HepG2 (cell line): ENCODE measurements around the gene USP20. TPM values are rescaled to one million over a fixed set of nuclear protein-coding genes. Genes with fewer than 3 reads are reported as not detected.
A peak's percentile ranks its signal among the peaks of the same experiment; 100 is the strongest.

Source experiments
- HMGXB4 ChIP-seq, 2 experiments: sonication (generic) in 1 of 2; formaldehyde crosslinking in 1 of 2; IDR thresholded peaks; 2 replicates each; pipeline versions ENCODE4 v1.4.0 to v1.6.1; 2018 to 2020; ENCODE audit warnings: missing genetic modification reagents in 2 of 2, borderline replicate concordance in 1 of 2, low read depth in 1 of 2, mild to moderate bottlenecking in 1 of 2, missing biosample characterization in 1 of 2
- MXD3 ChIP-seq: IDR thresholded peaks from 2 replicates; pipeline ENCODE4 v1.6.1; 2016; ENCODE audit warnings: mild to moderate bottlenecking, missing biosample characterization, missing genetic modification reagents
- MXD4 ChIP-seq: IDR thresholded peaks from 2 replicates; pipeline ENCODE4 v1.6.1; 2016; ENCODE audit warnings: mild to moderate bottlenecking, missing biosample characterization, missing genetic modification reagents
- RBM39 ChIP-seq: fragments of 200-400 bp; formaldehyde crosslinking; IDR thresholded peaks from one replicate; pipeline ENCODE4 v1.6.1; 2018; ENCODE audit warnings: antibody characterized with exemption, mild to moderate bottlenecking, low read depth, low read length; ENCODE audit not compliant: poor library complexity, severe bottlenecking
- SIX4 ChIP-seq: sonication (generic); formaldehyde crosslinking; IDR thresholded peaks from 2 replicates; pipeline ENCODE4 v1.4.0; 2020; ENCODE audit warnings: missing genetic modification reagents
- SMAD3 ChIP-seq: sonication (generic); formaldehyde crosslinking; IDR thresholded peaks from 2 replicates; pipeline ENCODE4 v1.4.0; 2020; ENCODE audit warnings: missing genetic modification reagents
- TBX2 ChIP-seq: sonication (generic); formaldehyde crosslinking; IDR thresholded peaks from 2 replicates; pipeline ENCODE4 v1.5.0; 2020; ENCODE audit warnings: missing genetic modification reagents, mild to moderate bottlenecking, borderline replicate concordance
- ZNF251 ChIP-seq: sonication (generic); formaldehyde crosslinking; IDR thresholded peaks from 2 replicates; pipeline ENCODE4 v1.9.0; 2021; ENCODE audit warnings: mild to moderate bottlenecking, missing genetic modification reagents
- ZNF3 ChIP-seq: IDR thresholded peaks from 2 replicates; pipeline ENCODE4 v1.7.0; 2017; ENCODE audit warnings: inconsistent platforms
- ZNF550 ChIP-seq: sonication (generic); formaldehyde crosslinking; IDR thresholded peaks from 2 replicates; pipeline ENCODE4 v1.4.0; 2020; ENCODE audit warnings: mild to moderate bottlenecking, missing genetic modification reagents, borderline replicate concordance
- polyA plus RNA-seq, 8 experiments: library from polyadenylated mRNA; depleted of rRNA in 3 of 8; stranded (reverse) in 7 of 8; unstranded in 1 of 8; fragments of >200 nt; fragmentation: Illumina TruSeq in 4 of 8; extraction: Trizol in 4 of 8; gene quantifications; 2 replicates each; pipeline versions ENCODE4 v1.2.1 to v1.2.3, GENCODE V29; 2011 to 2016; ENCODE audit warnings: low read depth in 4 of 8, missing spikeins in 1 of 8, mixed read lengths in 1 of 8; ENCODE audit not compliant: insufficient read depth in 1 of 8
- total RNA-seq, 5 experiments: library from RNA; depleted of rRNA; stranded (reverse); fragments of >200 nt; fragmentation: Illumina TruSeq; extraction: Trizol; gene quantifications; 2 replicates each; pipeline ENCODE4 v1.2.3, GENCODE V29; 2016; ENCODE audit warnings: low read depth in 1 of 5
- TF ChIP-seq, protein P1 (sequence below): sonication (generic); formaldehyde crosslinking; IDR thresholded peaks from 2 replicates; pipeline ENCODE4 v1.4.0; 2020; ENCODE audit warnings: missing genetic modification reagents
- TF ChIP-seq, protein P2 (sequence below): sonication (generic); formaldehyde crosslinking; IDR thresholded peaks from 2 replicates; pipeline ENCODE4 v1.4.0; 2020; ENCODE audit warnings: missing genetic modification reagents
- TF ChIP-seq, protein P3 (sequence below): sonication (generic); formaldehyde crosslinking; IDR thresholded peaks from one replicate; pipeline ENCODE4 v1.5.1; 2020; ENCODE audit warnings: mild to moderate bottlenecking, missing genetic modification reagents; ENCODE audit errors: not compliant biosample characterization

The USP20 gene
- total and polyA plus RNA-seq, 2 of the 13 experiments (the other 11 are each of a cell fraction or from before 2014, with no cell fraction given): 4.4 to 5.9 TPM

DNA sequence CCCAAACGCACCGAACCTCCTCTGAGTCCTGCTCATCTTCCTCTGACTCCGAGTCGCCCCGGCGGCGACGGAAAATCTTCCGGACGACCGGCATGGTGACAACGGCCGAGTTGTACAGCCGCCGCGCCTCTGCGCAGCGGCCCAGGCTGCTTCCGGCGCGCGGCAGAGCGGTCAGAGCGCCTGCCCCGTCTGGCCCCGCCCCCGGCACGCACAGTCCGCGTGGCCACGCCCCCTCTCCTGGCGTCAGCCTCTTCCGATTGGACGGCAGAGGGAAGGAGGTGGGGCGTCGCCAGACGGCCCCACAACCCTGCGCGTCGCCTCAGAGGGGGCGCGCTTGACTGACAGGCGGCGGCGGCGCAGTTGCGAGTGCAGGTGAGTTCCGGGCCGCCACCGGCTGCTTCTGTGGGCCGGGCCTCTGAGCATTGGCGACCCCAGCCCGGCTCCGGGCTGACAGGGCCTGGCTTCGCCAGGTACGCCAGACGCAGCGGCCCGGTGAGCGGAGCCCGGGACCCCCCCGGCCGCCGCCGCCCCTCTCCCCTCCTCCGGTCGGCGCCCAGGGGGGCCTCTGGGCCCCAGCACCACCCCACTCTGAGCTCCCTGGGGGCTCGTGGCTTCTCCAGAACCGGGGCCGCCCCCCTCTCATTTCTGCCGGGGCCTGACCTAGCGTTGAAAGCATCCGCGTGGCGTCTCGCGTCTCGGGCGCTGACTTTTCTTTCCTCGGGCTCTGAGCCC is at the start of gene USP20, which contains the start of gene C9orf78 (continued):
- TF ChIP-seq, protein P1, sequence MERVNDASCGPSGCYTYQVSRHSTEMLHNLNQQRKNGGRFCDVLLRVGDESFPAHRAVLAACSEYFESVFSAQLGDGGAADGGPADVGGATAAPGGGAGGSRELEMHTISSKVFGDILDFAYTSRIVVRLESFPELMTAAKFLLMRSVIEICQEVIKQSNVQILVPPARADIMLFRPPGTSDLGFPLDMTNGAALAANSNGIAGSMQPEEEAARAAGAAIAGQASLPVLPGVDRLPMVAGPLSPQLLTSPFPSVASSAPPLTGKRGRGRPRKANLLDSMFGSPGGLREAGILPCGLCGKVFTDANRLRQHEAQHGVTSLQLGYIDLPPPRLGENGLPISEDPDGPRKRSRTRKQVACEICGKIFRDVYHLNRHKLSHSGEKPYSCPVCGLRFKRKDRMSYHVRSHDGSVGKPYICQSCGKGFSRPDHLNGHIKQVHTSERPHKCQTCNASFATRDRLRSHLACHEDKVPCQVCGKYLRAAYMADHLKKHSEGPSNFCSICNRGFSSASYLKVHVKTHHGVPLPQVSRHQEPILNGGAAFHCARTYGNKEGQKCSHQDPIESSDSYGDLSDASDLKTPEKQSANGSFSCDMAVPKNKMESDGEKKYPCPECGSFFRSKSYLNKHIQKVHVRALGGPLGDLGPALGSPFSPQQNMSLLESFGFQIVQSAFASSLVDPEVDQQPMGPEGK (CRISPR knock-in tag): peak; percentile 58; the same call in 1 of the 2 replicates
- TF ChIP-seq MXD4 (CRISPR knock-in tag) (peak; percentile 78), TBX2 (no peak; the same call in 1 of the 2 replicates), ZNF251 (no peak), HMGXB4 (CRISPR knock-in tag; IDR thresholded peaks at IDR 0.05; ENCODE audit: borderline replicate concordance in 1 of 2, low read depth in 1 of 2) (peak in 1 of 2 experiments; percentile 65; a peak in 2 of 4 replicates), MXD3 (peak; percentile 60; the same call in 1 of the 2 replicates), ZNF550 (CRISPR knock-in tag) (no peak), SIX4 (CRISPR knock-in tag) (no peak), SMAD3 (peak; percentile 30; the same call in 1 of the 2 replicates), ZNF3 (CRISPR knock-in tag) (no peak), RBM39 (peak; percentile 25)
- TF ChIP-seq, protein P2, sequence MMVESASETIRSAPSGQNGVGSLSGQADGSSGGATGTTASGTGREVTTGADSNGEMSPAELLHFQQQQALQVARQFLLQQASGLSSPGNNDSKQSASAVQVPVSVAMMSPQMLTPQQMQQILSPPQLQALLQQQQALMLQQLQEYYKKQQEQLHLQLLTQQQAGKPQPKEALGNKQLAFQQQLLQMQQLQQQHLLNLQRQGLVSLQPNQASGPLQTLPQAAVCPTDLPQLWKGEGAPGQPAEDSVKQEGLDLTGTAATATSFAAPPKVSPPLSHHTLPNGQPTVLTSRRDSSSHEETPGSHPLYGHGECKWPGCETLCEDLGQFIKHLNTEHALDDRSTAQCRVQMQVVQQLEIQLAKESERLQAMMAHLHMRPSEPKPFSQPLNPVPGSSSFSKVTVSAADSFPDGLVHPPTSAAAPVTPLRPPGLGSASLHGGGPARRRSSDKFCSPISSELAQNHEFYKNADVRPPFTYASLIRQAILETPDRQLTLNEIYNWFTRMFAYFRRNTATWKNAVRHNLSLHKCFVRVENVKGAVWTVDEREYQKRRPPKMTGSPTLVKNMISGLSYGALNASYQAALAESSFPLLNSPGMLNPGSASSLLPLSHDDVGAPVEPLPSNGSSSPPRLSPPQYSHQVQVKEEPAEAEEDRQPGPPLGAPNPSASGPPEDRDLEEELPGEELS (CRISPR knock-in tag): 0 out of 2 replicates have a peak, but pooled peaks have one; percentile 24
- TF ChIP-seq, protein P3, sequence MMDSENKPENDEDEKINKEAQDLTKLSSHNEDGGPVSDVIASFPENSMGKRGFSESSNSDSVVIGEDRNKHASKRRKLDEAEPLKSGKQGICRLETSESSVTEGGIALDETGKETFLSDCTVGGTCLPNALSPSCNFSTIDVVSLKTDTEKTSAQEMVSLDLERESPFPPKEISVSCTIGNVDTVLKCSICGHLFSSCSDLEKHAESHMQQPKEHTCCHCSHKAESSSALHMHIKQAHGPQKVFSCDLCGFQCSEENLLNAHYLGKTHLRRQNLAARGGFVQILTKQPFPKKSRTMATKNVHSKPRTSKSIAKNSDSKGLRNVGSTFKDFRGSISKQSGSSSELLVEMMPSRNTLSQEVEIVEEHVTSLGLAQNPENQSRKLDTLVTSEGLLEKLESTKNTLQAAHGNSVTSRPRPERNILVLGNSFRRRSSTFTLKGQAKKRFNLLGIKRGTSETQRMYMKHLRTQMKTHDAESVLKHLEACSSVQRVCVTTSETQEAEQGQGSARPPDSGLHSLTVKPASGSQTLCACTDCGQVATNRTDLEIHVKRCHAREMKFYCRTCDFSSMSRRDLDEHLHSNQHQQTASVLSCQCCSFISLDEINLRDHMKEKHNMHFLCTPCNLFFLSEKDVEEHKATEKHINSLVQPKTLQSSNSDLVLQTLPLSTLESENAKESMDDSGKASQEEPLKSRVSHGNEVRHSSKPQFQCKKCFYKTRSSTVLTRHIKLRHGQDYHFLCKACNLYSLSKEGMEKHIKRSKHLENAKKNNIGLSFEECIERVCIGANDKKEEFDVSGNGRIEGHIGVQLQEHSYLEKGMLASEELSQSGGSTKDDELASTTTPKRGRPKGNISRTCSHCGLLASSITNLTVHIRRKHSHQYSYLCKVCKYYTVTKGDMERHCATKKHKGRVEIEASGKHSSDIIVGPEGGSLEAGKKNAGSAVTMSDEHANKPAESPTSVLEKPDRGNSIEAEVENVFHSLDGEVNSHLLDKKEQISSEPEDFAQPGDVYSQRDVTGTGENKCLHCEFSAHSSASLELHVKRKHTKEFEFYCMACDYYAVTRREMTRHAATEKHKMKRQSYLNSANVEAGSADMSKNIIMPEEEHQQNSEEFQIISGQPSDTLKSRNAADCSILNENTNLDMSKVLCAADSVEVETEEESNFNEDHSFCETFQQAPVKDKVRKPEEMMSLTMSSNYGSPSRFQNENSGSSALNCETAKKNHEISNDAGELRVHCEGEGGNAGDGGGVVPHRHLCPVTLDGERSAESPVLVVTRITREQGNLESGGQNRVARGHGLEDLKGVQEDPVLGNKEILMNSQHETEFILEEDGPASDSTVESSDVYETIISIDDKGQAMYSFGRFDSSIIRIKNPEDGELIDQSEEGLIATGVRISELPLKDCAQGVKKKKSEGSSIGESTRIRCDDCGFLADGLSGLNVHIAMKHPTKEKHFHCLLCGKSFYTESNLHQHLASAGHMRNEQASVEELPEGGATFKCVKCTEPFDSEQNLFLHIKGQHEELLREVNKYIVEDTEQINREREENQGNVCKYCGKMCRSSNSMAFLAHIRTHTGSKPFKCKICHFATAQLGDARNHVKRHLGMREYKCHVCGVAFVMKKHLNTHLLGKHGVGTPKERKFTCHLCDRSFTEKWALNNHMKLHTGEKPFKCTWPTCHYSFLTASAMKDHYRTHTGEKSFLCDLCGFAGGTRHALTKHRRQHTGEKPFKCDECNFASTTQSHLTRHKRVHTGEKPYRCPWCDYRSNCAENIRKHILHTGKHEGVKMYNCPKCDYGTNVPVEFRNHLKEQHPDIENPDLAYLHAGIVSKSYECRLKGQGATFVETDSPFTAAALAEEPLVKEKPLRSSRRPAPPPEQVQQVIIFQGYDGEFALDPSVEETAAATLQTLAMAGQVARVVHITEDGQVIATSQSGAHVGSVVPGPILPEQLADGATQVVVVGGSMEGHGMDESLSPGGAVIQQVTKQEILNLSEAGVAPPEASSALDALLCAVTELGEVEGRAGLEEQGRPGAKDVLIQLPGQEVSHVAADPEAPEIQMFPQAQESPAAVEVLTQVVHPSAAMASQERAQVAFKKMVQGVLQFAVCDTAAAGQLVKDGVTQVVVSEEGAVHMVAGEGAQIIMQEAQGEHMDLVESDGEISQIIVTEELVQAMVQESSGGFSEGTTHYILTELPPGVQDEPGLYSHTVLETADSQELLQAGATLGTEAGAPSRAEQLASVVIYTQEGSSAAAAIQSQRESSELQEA (CRISPR knock-in tag): no peak
